Measurements from ENCODE around the gene SLC16A9. TPM values are rescaled to one million over a fixed set of nuclear protein-coding genes. Genes with fewer than 3 reads are reported as not detected.
"Not testable (repeated sequence)": the region's sequence is repeated elsewhere in the genome, so short reads cannot be mapped to it uniquely, and the experiment has no call there.

Gene SLC16A9
- total and polyA plus RNA-seq, 12 donors = 129 to 382 (median 189) TPM

- 31 to 50% (median 45%) methylated on average over 2 of the region's 2 CpGs for WGBS, 4 donors
- TF ChIP-seq POLR2A (IDR thresholded peaks at IDR 0.05) (no peak), CTCF (IDR thresholded peaks at IDR 0.05) (no peak)
These were observed 35.6 kb upstream of the SLC16A9 start for GRCh38 chr10:59745163-59745650.

DNA sequence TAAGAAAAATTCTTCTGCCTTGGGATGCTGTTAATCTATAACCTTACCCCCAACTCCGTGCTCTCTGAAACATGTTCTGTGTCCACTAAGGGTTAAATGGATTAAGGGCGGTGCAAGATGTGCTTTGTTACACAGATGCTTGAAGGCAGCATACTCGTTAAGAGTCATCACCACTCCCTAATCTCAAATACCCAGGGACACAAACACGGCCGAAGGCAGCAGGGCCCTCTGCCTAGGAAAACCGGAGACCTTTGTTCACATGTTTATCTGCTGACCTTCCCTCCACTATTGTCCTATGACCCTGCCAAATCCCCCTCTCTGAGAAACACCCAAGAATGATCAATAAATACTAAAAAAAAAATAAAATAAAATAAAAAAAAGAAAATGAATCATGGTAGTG, 35.1 kb upstream of the SLC16A9 start:
- peak in 6 of 7 donors; percentile 48 to 71 (median 54) for DNase-seq
- H3K4me3 ChIP-seq; H3K27me3 ChIP-seq; H3K36me3 ChIP-seq (replicated peaks in 1 of 2); H3K9me3 ChIP-seq (replicated peaks in 1 of 3); intact Hi-C loops (cut with DNase I): not testable (repeated sequence)
- 37 to 56% (median 38%) methylated on average over 6 of the region's 6 CpGs for WGBS, 4 donors
- peak in 1 of 2 donors; percentile 47 for TF ChIP-seq POLR2A (IDR thresholded peaks at IDR 0.05)
- Histone ChIP-seq H3K4me1 (replicated peaks in 1 of 2) (peaks cover 20 to 28% of the 10 kb centered on the region in 2 donors), H3K27ac (peak overlapping the region in 4 of 5 donors; percentile 21 to 74 (median 72))

More at GRCh38 chr10:59745163-59745650, 35.6 kb upstream of the SLC16A9 start:
- intact Hi-C loops (cut with DNase I) = no loop called here
- H3K27ac ChIP-seq = peak overlapping the region; percentile 66 to 82 (median 73)
- H3K9me3 ChIP-seq (replicated peaks in 1 of 3) = no peaks in the 10 kb centered on the region
- no peak for DNase-seq
- H3K4me3 ChIP-seq = no peak overlapping the region
- H3K36me3 ChIP-seq (replicated peaks in 1 of 2) = no peaks in the 10 kb centered on the region
- H3K4me1 ChIP-seq (replicated peaks in 1 of 2) = peaks cover 20 to 30% of the 10 kb centered on the region in 2 donors
- H3K27me3 ChIP-seq = no peaks in the 10 kb centered on the region

GRCh38 chr10:59744156-59744555, 34.5 kb upstream of the SLC16A9 start:
- WGBS, 4 donors = 93 to 97% (median 94%) methylated on average over 11 to 32 of the region's 32 CpGs
- H3K27me3 ChIP-seq; H3K9me3 ChIP-seq (replicated peaks in 1 of 3); intact Hi-C loops (cut with DNase I); DNase-seq; H3K4me3 ChIP-seq; H3K36me3 ChIP-seq (replicated peaks in 1 of 2): not testable (repeated sequence)
- Histone ChIP-seq H3K27ac (peak overlapping the region in 4 of 5 donors; percentile 21 to 74 (median 72)), H3K4me1 (replicated peaks in 1 of 2) (peaks cover 14 to 22% of the 10 kb centered on the region in 2 donors)

- no peak overlapping the region for H3K4me3 ChIP-seq
- 85 to 93% (median 86%) methylated on average over 5 of the region's 5 CpGs for WGBS, 4 donors
- no peak for DNase-seq
- H3K9me3 ChIP-seq (replicated peaks in 1 of 3) = no peaks in the 10 kb centered on the region
- H3K4me1 ChIP-seq (replicated peaks in 1 of 2) = peaks cover 4 to 6% of the 10 kb centered on the region in 2 donors
- intact Hi-C loops (cut with DNase I) = no loop called here
- H3K27me3 ChIP-seq = no peaks in the 10 kb centered on the region
- H3K36me3 ChIP-seq (replicated peaks in 1 of 2) = no peaks in the 10 kb centered on the region
- no peak overlapping the region for H3K27ac ChIP-seq
- TF ChIP-seq POLR2A (IDR thresholded peaks at IDR 0.05) (no peak), CTCF (IDR thresholded peaks at IDR 0.05) (no peak)
These were observed 31.9 kb upstream of the SLC16A9 start for GRCh38 chr10:59741583-59741982.

GRCh38 chr10:59741048-59741447, 31.4 kb upstream of the SLC16A9 start:
- intact Hi-C loops (cut with DNase I) = no loop called here

More at GRCh38 chr10:59741048-59741447, 31.4 kb upstream of the SLC16A9 start:
- H3K27ac ChIP-seq = no peak overlapping the region
- TF ChIP-seq CTCF (IDR thresholded peaks at IDR 0.05) = no peak
- TF ChIP-seq POLR2A (IDR thresholded peaks at IDR 0.05) = no peak
- H3K36me3 ChIP-seq (replicated peaks in 1 of 2) = no peaks in the 10 kb centered on the region
- no peak overlapping the region for H3K4me3 ChIP-seq
- no peaks in the 10 kb centered on the region for H3K27me3 ChIP-seq
- H3K4me1 ChIP-seq (replicated peaks in 1 of 2) = peaks cover 4 to 6% of the 10 kb centered on the region in 2 donors
- no peak for DNase-seq
- no peaks in the 10 kb centered on the region for H3K9me3 ChIP-seq (replicated peaks in 1 of 3)
